Liver (tissue), 3 donors: ENCODE data around the gene HOXA3.

ENCODE experiments used
- ATF3 ChIP-seq: IDR thresholded peaks from 2 replicates; pipeline ENCODE4 v1.6.1; 2016; ENCODE audit warnings: antibody characterized with exemption
- EGR1 ChIP-seq, 2 donors: IDR thresholded peaks; 2 replicates each; pipeline ENCODE4 v1.6.1; 2016 to 2018; ENCODE audit warnings: antibody characterized with exemption in 2 of 2, low read depth in 2 of 2
- MAX ChIP-seq: IDR thresholded peaks from 2 replicates; pipeline ENCODE4 v1.6.1; 2016; ENCODE audit warnings: antibody characterized with exemption
- SP1 ChIP-seq: IDR thresholded peaks from 2 replicates; pipeline ENCODE4 v1.6.1; 2018; ENCODE audit warnings: antibody characterized with exemption, mild to moderate bottlenecking
- TF ChIP-seq, protein P1 (sequence below): fragments of 150-350 bp; IDR thresholded peaks from 2 replicates; pipeline ENCODE4 v1.5.1; 2017; ENCODE audit warnings: improper control_type of control experiment, low read depth, low read length; ENCODE audit not compliant: missing input control
- TF ChIP-seq, protein P2 (sequence below): IDR thresholded peaks from 2 replicates; pipeline ENCODE4 v1.6.1; 2016; ENCODE audit warnings: antibody characterized with exemption, mild to moderate bottlenecking
- donor health status: healthy.
- donor health status: healthy.

GRCh38 chr7:27140126-27140857, 12.1 kb downstream of the HOXA3 start:
- TF ChIP-seq, protein P1, sequence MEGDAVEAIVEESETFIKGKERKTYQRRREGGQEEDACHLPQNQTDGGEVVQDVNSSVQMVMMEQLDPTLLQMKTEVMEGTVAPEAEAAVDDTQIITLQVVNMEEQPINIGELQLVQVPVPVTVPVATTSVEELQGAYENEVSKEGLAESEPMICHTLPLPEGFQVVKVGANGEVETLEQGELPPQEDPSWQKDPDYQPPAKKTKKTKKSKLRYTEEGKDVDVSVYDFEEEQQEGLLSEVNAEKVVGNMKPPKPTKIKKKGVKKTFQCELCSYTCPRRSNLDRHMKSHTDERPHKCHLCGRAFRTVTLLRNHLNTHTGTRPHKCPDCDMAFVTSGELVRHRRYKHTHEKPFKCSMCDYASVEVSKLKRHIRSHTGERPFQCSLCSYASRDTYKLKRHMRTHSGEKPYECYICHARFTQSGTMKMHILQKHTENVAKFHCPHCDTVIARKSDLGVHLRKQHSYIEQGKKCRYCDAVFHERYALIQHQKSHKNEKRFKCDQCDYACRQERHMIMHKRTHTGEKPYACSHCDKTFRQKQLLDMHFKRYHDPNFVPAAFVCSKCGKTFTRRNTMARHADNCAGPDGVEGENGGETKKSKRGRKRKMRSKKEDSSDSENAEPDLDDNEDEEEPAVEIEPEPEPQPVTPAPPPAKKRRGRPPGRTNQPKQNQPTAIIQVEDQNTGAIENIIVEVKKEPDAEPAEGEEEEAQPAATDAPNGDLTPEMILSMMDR, result no peak
- TF ChIP-seq EGR1 (IDR thresholded peaks at IDR 0.05; ENCODE audit: low read depth in 2 of 2) (no peak), ATF3 (no peak), SP1 (no peak), MAX (no peak)
- TF ChIP-seq, protein P2, sequence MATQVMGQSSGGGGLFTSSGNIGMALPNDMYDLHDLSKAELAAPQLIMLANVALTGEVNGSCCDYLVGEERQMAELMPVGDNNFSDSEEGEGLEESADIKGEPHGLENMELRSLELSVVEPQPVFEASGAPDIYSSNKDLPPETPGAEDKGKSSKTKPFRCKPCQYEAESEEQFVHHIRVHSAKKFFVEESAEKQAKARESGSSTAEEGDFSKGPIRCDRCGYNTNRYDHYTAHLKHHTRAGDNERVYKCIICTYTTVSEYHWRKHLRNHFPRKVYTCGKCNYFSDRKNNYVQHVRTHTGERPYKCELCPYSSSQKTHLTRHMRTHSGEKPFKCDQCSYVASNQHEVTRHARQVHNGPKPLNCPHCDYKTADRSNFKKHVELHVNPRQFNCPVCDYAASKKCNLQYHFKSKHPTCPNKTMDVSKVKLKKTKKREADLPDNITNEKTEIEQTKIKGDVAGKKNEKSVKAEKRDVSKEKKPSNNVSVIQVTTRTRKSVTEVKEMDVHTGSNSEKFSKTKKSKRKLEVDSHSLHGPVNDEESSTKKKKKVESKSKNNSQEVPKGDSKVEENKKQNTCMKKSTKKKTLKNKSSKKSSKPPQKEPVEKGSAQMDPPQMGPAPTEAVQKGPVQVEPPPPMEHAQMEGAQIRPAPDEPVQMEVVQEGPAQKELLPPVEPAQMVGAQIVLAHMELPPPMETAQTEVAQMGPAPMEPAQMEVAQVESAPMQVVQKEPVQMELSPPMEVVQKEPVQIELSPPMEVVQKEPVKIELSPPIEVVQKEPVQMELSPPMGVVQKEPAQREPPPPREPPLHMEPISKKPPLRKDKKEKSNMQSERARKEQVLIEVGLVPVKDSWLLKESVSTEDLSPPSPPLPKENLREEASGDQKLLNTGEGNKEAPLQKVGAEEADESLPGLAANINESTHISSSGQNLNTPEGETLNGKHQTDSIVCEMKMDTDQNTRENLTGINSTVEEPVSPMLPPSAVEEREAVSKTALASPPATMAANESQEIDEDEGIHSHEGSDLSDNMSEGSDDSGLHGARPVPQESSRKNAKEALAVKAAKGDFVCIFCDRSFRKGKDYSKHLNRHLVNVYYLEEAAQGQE, result no peak
